Stimulated activated memory B cell treated with anti-CD40 and anti-IgM and Interleukin-4, amounts not matched to agents 10 μg/mL and 1 μg/mL and 100 μg/mL, for 72 hours (primary cell): Measurements from ENCODE around the gene C19orf81.
A peak's percentile ranks its signal among the peaks of the same experiment; 100 is the strongest.

Experiments used
- ATAC-seq: fragments of 150-1000 bp; cut with Tn5 transposase; 2 replicates; pipeline ENCODE4 v1.10.0; 2021
- H3K27ac Mint-ChIP-seq: one replicate; pipeline ENCODE4 v1.8.0; 2022; ENCODE audit warnings: mild to moderate bottlenecking, mixed read lengths
- H3K27me3 Mint-ChIP-seq: one replicate; pipeline ENCODE4 v1.8.0; 2022; ENCODE audit warnings: mixed read lengths
- H3K36me3 Mint-ChIP-seq: one replicate; pipeline ENCODE4 v1.8.0; 2022; ENCODE audit warnings: mixed read lengths
- H3K4me1 Mint-ChIP-seq: one replicate; pipeline ENCODE4 v1.8.0; 2022; ENCODE audit warnings: mixed read lengths
- H3K4me3 Mint-ChIP-seq: one replicate; pipeline ENCODE4 v1.8.0; 2022; ENCODE audit warnings: mild to moderate bottlenecking, moderate library complexity, mixed read lengths
- H3K9me3 Mint-ChIP-seq: one replicate; pipeline ENCODE4 v1.8.0; 2022; ENCODE audit warnings: mixed read lengths

The C19orf81 gene

GRCh38 chr19:50661766-50662650 is 12.8 kb downstream of the C19orf81 start:
- Mint-ChIP-seq H3K4me1 (peaks cover 10% of the 10 kb centered on the region), H3K9me3 (peaks cover 22% of the 10 kb centered on the region), H3K27me3 (peaks cover 81% of the 10 kb centered on the region), H3K4me3 (no peak overlapping the region), H3K36me3 (peaks cover 10% of the 10 kb centered on the region), H3K27ac (no peak overlapping the region)
- no peak for ATAC-seq

DNA sequence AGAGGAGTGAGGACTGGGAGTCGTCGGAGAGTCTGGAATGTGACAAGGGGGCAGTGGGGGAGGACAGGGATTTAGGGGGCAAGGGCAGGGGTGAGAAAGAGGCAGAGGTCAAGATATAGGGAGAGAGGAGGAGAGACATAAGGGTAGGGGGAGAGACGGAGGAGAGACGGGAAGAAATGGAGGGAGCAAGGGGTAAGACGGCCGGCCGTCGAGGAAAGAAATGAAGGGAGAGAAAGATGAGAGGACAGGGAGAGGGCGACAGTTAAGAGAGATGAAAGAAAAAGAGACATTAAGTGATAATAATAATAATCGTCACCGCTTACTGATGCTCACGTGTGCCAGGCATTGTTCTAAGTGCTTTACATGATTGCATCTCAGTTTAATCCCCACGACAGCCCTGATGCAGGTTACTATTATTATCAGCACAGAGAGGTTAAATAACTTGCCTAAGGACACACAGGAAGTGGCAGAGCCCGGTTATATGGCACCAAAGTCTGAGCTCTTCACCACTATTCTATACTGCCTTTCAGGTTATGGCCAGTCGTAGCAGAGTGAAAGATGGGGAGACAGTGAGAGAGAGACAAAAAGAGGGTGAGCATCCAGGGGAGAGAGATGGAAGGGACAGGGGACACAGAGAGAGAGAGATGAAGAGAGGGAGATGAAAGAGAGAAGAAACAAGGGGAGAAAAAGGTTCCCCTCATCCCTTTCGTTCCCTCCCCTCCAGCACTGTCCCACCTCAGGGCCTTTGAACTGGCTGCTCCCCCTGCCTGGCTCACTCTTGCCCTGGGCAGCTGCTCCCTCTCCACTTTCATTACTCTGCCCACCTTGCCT is 13.6 kb downstream of the C19orf81 start:
- no peak for ATAC-seq
- H3K27me3 Mint-ChIP-seq, result peaks cover 72% of the 10 kb centered on the region
- no peak overlapping the region for H3K4me3 Mint-ChIP-seq
- H3K4me1 Mint-ChIP-seq, result peaks cover 8% of the 10 kb centered on the region
- peaks cover 22% of the 10 kb centered on the region for H3K9me3 Mint-ChIP-seq
- H3K36me3 Mint-ChIP-seq, result peaks cover 7% of the 10 kb centered on the region
- H3K27ac Mint-ChIP-seq, result no peak overlapping the region

DNA sequence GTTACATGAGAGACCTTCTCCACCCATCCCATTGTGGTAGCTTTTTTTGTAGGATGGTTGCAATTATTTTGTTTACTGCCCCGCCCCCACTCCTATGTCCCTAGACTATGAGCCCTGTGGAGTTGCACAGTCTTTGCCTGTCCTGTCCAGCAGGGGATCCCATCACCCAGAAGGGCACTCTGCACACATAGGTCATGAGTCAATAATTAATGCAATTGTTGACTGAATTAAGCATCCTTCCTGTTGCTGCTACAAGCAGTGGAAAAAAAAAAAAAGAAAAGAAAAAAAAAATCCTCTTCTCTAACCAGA is 14.2 kb downstream of the C19orf81 start:
- H3K9me3 Mint-ChIP-seq, result peaks cover 16% of the 10 kb centered on the region
- peaks cover 2% of the 10 kb centered on the region for H3K4me1 Mint-ChIP-seq
- ATAC-seq, result no peak
- peaks cover 66% of the 10 kb centered on the region for H3K27me3 Mint-ChIP-seq
- no peak overlapping the region for H3K27ac Mint-ChIP-seq
- no peak overlapping the region for H3K4me3 Mint-ChIP-seq
- peaks cover 1% of the 10 kb centered on the region for H3K36me3 Mint-ChIP-seq

GRCh38 chr19:50664204-50664603 is 15.0 kb downstream of the C19orf81 start:
- ATAC-seq, result no peak
- H3K27me3 Mint-ChIP-seq, result peaks cover 66% of the 10 kb centered on the region
- no peaks in the 10 kb centered on the region for H3K36me3 Mint-ChIP-seq
- no peak overlapping the region for H3K4me3 Mint-ChIP-seq
- H3K9me3 Mint-ChIP-seq, result peaks cover 15% of the 10 kb centered on the region
- H3K27ac Mint-ChIP-seq, result no peak overlapping the region
- H3K4me1 Mint-ChIP-seq, result no peaks in the 10 kb centered on the region

- ATAC-seq, result peak; percentile 5
- Mint-ChIP-seq H3K9me3 (peaks cover 8% of the 10 kb centered on the region), H3K4me1 (no peaks in the 10 kb centered on the region), H3K4me3 (no peak overlapping the region), H3K36me3 (no peaks in the 10 kb centered on the region), H3K27ac (no peak overlapping the region), H3K27me3 (peaks cover 70% of the 10 kb centered on the region)
Observed at GRCh38 chr19:50666346-50667176, 17.3 kb downstream of the C19orf81 start.

GRCh38 chr19:50667177-50667758 is 18.0 kb downstream of the C19orf81 start:
- peaks cover 8% of the 10 kb centered on the region for H3K9me3 Mint-ChIP-seq
- no peak overlapping the region for H3K4me3 Mint-ChIP-seq
- no peak overlapping the region for H3K27ac Mint-ChIP-seq
- no peaks in the 10 kb centered on the region for H3K4me1 Mint-ChIP-seq
- H3K27me3 Mint-ChIP-seq, result peaks cover 70% of the 10 kb centered on the region
- H3K36me3 Mint-ChIP-seq, result no peaks in the 10 kb centered on the region
- ATAC-seq, result no peak

- Mint-ChIP-seq H3K4me3 (no peak overlapping the region), H3K9me3 (peaks cover 6% of the 10 kb centered on the region)
Observed at GRCh38 chr19:50667759-50668231, 18.6 kb downstream of the C19orf81 start.

DNA sequence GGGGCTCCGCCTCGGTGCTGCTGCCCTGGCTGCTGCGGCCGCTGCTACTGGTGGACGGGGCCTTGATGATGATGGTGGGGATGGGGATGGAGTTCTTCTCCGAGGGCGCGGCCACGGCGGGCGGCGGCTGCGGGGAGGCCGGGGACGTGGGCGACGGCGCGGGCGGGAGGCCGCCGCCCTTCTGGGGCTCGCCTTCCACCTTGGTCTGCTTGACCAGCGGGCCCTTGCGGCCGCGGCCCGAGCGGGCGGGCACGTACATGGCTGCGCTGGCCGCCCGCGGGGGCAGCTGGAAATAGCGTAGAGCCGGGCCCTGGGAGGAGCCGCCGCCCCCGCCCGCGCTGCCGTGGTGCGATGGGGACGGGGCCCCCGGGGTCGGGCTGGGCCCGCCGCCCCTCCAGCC is 19.2 kb downstream of the C19orf81 start:
- Mint-ChIP-seq H3K4me3 (no peak overlapping the region), H3K36me3 (no peaks in the 10 kb centered on the region), H3K27me3 (peaks cover 73% of the 10 kb centered on the region), H3K9me3 (peaks cover 4% of the 10 kb centered on the region), H3K27ac (no peak overlapping the region), H3K4me1 (no peaks in the 10 kb centered on the region)
- no peak for ATAC-seq

More at GRCh38 chr19:50667759-50668231, 18.6 kb downstream of the C19orf81 start:
- Mint-ChIP-seq H3K27me3 (peaks cover 70% of the 10 kb centered on the region), H3K27ac (no peak overlapping the region), H3K4me1 (no peaks in the 10 kb centered on the region), H3K36me3 (no peaks in the 10 kb centered on the region)
- ATAC-seq, result no peak

GRCh38 chr19:50668879-50669278 is 19.6 kb downstream of the C19orf81 start:
- H3K36me3 Mint-ChIP-seq, result no peaks in the 10 kb centered on the region
- peaks cover 74% of the 10 kb centered on the region for H3K27me3 Mint-ChIP-seq
- H3K4me1 Mint-ChIP-seq, result no peaks in the 10 kb centered on the region
- no peak overlapping the region for H3K4me3 Mint-ChIP-seq
- peaks cover 4% of the 10 kb centered on the region for H3K9me3 Mint-ChIP-seq
- H3K27ac Mint-ChIP-seq, result no peak overlapping the region
- peak; percentile 58 for ATAC-seq

- Mint-ChIP-seq H3K9me3 (no peaks in the 10 kb centered on the region), H3K4me3 (no peak overlapping the region), H3K4me1 (no peaks in the 10 kb centered on the region), H3K27me3 (peaks cover 75% of the 10 kb centered on the region), H3K27ac (no peak overlapping the region), H3K36me3 (no peaks in the 10 kb centered on the region)
- ATAC-seq, result no peak
Observed at GRCh38 chr19:50669302-50670101, 20.3 kb downstream of the C19orf81 start.

GRCh38 chr19:50670102-50670380 is 20.8 kb downstream of the C19orf81 start:
- ATAC-seq, result no peak
- Mint-ChIP-seq H3K4me3 (no peak overlapping the region), H3K36me3 (no peaks in the 10 kb centered on the region), H3K9me3 (no peaks in the 10 kb centered on the region), H3K27ac (no peak overlapping the region), H3K4me1 (no peaks in the 10 kb centered on the region), H3K27me3 (peaks cover 72% of the 10 kb centered on the region)

DNA sequence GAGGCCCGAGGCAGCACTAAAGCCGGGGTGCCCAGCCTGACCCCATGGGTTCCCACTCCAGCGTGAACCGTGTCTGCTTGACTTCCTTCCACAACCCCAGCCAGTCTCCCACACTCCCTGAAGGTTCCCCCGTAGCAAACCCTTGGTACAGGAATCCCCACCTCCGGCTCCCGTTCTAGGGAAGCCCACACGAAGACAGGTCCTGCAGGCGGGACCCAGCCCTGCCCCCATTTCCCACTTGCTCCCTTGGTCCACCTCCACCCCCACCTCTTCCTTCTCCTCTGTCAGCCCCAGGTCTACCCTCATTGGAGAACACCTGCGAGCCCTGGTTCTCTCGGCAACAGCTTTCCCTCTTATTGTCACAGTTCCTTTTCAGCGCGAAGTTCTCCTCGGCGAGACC is 23.9 kb downstream of the C19orf81 start:
- Mint-ChIP-seq H3K27me3 (peaks cover 64% of the 10 kb centered on the region), H3K4me3 (no peak overlapping the region), H3K27ac (no peak overlapping the region), H3K9me3 (peaks cover 6% of the 10 kb centered on the region), H3K4me1 (peaks cover 4% of the 10 kb centered on the region), H3K36me3 (no peaks in the 10 kb centered on the region)
- no peak for ATAC-seq

DNA sequence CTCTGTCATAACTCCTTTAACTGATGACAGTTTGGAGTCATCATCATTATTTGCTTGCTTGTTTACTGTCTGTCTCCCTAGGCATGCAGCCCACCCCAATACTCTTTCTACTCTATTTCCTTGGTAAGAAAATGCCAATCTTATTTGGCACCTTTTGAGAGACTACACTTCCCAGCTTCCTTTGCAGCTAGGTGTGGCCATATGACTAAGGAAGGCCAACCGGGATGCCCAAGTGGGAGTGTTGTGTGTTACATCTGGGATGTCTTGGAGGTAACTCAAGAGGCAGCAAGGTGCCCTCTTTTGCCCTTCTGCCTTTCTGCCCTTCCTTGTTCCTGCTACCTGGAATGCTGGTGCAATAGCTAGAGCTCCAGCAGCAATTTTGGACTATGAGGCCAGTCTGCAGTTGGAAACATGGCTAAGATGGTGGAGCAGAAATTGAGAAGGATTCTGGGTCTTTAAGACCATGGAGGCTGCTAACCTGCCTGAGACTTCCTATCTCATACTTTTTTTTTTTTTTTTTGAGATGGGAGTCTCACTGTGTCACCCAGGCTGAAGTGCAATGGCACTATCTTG is 27.5 kb downstream of the C19orf81 start:
- Mint-ChIP-seq H3K9me3 (peaks cover 19% of the 10 kb centered on the region), H3K27me3 (peaks cover 63% of the 10 kb centered on the region), H3K4me1 (peaks cover 22% of the 10 kb centered on the region), H3K36me3 (peaks cover 9% of the 10 kb centered on the region), H3K27ac (no peak overlapping the region), H3K4me3 (no peak overlapping the region)
- ATAC-seq, result no peak

DNA sequence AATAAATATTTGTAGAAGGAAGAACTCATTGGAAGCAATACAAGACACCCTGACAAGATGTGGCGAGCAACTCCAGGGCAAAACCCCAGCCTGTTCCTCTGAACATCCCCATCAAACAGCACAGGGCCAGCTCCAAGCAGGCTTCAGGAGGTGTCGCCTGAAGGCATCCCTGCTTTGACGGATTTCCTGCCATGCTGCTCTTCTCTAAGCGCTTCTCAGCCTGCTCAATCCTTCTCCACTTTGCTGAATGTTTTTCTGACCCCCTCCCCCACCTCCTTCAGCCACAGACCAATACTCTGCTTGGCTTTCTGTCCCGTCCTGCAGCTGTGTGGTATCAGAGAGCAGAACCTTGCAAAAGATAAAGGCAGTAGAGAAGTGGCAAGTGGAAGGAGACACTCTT is 28.4 kb downstream of the C19orf81 start:
- H3K27ac Mint-ChIP-seq, result peak overlapping the region; percentile 93
- peaks cover 19% of the 10 kb centered on the region for H3K9me3 Mint-ChIP-seq
- H3K27me3 Mint-ChIP-seq, result peaks cover 61% of the 10 kb centered on the region
- peaks cover 22% of the 10 kb centered on the region for H3K4me1 Mint-ChIP-seq
- no peak for ATAC-seq
- peaks cover 9% of the 10 kb centered on the region for H3K36me3 Mint-ChIP-seq
- no peak overlapping the region for H3K4me3 Mint-ChIP-seq
